GM19035 (cell line): ENCODE measurements around the gene CD27.
"Not testable (repeated sequence)": the region's sequence is repeated elsewhere in the genome, so short reads cannot be mapped to it uniquely, and the experiment has no call there.

Experiments
- ATAC-seq: cut with Tn5 transposase; IDR thresholded peaks from one replicate; pipeline ENCODE4 v1.9.1; 2021; ENCODE audit not compliant: unreplicated experiment

CD27 gene

GRCh38 chr12:6461401-6462233 is 16.9 kb downstream of the CD27 start:
- peak; percentile 86 for ATAC-seq

GRCh38 chr12:6462234-6462995 is 17.7 kb downstream of the CD27 start:
- ATAC-seq = no peak

DNA sequence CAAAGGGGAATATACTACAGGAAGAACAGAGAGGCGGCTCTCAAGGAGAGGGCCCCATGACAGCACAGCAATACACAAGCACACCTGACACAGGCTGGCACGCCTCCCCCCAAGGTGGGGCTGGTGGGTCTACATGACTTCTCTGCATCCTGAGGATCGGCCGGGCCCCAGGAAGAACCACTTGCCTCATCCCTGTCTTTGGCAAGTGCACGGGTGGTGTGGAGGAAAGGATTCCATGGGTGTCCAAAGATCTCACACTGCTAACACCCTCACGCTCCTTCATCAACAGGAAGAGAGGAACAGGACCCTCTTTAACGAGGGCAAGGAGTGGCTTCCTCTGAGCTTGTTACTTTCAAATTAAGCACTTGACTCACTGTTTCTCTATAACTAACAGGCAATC is 18.5 kb downstream of the CD27 start:
- no peak for ATAC-seq

DNA sequence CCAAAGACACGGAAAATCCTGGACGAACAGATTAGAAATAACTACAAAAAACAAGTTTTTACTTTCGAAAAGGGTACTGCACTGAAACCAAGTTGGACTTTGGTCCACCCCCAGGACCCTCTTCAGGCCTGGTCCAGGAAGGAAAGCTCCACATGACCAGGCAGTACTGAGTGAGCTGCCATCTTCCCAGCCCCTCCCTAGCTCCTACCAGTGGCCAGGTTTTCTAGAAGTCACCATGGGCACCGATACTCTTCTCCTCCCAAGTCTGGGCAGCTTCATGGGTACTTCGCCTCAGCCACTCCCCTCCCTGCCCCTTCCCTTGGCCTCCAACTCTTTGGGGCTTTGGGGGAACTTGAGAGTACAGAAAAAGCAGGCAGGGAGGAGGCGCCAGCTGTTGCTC is 19.1 kb downstream of the CD27 start:
- no peak for ATAC-seq

DNA sequence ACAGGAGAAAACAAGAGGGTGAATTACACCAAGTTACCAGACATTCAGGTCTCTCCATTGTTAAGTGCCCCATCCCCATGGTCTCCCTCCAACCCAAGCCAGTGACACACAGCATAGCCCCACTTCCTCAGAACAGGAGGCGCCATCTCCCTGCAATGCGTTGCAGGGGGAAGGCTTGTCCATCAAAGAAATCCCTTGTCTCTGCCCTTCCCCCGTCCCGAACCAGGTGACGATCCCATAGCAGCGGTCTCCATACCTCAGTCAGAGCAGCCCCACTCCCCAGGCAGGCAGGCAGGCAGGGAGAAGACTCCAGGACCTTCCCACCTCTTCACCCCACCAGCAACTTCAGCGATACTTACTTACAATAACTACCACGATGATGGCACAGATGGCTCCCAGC is 19.8 kb downstream of the CD27 start:
- ATAC-seq = no peak

- ATAC-seq = no peak
Observed at GRCh38 chr12:6465467-6466183, 20.9 kb downstream of the CD27 start.

GRCh38 chr12:6466184-6466573 is 21.4 kb downstream of the CD27 start:
- no peak for ATAC-seq

- not testable (repeated sequence) for ATAC-seq
Observed at GRCh38 chr12:6466751-6467150, 22.0 kb downstream of the CD27 start.

DNA sequence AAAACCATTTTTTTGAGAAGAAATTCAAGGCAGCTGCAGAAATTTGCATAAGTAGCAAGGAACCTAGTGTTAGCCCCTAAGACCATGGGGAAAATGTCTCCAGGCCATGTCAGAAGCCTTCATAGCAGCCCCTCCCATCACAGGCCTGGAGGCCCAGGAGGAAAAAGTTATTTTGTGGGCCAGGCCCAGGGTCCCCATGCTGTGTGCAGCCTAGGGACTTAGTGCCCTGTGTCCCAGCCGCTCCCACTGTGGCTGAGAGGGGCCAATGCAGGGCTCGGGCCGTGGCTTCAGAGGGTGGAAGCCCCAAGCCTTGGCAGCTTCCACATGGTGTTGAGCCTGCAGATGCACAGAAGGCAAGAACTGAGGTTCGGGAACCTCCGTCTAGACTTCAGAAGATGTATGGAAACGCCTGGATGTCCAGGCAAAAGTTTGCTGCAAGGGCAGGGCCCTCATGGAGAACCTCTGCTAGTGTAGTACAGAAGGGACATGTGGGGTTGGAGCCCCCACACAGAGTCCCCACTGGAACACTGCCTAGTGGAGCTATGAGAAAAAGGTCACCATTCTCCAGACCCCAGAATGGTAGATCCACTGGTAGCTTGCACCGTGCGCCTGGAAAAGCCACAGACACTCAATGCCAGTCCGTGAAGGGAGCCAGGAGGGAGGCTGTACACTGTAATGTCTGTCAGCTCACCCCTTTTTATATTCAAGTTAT is 23.0 kb downstream of the CD27 start:
- not testable (repeated sequence) for ATAC-seq

DNA sequence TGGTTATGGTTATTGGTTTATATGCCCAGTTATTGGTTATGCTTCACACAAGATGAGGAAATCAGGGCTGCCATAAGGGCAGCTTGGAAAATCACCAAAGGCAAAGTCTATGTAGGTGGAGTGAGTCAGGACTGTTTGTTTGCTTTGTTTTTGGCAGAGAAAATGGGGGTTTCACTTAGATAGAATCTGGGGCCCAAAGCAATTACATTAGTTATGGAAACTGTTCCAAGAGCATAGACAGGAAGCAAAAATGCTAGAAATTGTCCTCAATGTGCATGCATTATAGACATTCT is 23.5 kb downstream of the CD27 start:
- ATAC-seq = no peak

DNA sequence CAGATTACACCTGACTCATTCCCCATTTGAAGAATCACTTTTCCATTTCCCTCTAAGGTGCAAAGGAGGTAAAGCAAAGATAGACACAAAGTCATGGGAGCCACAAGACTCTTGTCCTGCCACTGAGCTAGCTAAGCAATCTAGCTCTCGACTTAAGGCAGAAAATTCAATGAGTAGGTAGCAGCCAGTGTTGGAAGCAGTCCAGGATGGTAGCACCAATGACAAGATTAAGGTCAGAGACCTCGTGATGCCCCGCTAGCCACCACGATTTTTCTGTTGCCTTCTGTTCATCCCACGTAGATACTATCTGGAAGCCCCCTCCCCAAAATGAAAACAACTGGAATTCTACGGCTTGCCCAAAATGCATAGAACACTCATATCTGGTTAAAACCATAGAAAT is 24.3 kb downstream of the CD27 start:
- no peak for ATAC-seq

GRCh38 chr12:6469609-6470374 is 25.0 kb downstream of the CD27 start:
- no peak for ATAC-seq

GRCh38 chr12:6470375-6471163 is 25.8 kb downstream of the CD27 start, which contains the start of gene VAMP1:
VAMP1 (minus strand) TSS chr12:6470677; CDS start chr12:6470531, 146 bp downstream.
- peak; percentile 92 for ATAC-seq

DNA sequence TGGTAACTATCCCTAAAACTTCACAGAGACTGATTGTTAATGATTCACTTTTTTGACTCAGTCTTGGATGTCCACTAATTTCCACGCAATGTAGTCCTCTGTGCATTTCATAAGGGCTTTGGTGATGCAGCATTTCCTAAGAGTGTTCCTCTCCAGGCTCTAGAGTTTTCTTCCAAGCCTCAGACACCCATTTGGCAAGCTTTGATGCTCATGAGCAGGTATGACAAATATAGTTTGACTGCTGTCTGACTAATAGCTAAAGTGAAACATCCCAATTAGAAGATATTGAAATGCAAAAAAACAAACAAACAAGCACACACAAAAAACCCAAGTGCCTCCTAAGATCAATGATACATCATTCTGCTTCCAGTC is 27.2 kb downstream of the CD27 start:
- ATAC-seq = no peak

DNA sequence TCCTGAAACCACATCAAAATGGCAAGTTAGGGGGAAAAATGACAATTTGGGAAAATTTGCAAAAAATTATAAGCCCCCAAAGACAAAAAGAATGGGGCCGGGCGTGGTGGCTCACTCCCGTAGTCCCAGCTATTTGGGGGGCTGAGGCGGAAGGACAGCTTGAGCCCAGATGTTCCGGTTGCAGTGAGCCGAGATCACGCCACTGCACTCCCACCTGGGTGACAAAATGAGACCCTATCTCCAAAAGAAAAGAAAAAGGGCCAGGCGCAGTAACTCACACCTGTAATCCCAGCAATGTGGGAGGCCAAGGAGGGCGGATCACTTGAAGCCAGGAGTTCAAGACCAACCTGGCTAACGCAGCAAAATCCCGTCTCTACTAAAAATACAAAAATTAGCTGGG is 27.7 kb downstream of the CD27 start:
- no peak for ATAC-seq

DNA sequence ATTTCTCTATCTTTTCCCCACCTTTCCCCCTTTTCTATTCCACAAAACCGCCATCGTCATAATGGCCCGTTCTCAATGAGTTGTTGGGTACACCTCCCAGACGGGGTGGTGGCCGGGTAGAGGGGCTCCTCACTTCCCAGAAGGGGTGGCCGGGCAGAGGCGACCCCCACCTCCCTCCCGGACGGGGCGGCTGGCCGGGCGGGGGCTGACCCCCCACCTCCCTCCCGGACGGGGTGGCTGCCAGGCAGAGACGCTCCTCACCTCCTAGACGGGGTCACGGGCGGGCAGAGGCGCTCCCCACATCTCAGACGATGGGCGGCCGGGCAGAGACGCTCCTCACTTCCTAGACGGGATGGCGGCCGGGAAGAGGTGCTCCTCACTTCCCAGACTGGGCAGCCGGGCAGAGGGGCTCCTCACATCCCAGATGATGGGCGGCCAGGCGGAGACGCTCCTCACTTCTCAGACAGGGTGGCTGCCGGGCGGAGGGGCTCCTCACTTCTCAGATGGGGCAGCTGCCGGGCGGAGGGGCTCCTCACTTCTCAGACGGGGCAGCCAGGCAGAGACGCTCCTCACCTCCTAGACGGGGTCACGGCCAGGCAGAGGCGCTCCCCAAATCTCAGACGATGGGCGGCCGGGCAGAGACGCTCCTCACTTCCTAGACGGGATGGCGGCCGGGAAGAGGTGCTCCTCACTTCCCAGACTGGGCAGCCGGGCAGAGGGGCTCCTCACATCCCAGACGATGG is 30.6 kb downstream of the CD27 start:
- not testable (repeated sequence) for ATAC-seq

GRCh38 chr12:6476489-6476888 is 31.7 kb downstream of the CD27 start:
- ATAC-seq = no peak

DNA sequence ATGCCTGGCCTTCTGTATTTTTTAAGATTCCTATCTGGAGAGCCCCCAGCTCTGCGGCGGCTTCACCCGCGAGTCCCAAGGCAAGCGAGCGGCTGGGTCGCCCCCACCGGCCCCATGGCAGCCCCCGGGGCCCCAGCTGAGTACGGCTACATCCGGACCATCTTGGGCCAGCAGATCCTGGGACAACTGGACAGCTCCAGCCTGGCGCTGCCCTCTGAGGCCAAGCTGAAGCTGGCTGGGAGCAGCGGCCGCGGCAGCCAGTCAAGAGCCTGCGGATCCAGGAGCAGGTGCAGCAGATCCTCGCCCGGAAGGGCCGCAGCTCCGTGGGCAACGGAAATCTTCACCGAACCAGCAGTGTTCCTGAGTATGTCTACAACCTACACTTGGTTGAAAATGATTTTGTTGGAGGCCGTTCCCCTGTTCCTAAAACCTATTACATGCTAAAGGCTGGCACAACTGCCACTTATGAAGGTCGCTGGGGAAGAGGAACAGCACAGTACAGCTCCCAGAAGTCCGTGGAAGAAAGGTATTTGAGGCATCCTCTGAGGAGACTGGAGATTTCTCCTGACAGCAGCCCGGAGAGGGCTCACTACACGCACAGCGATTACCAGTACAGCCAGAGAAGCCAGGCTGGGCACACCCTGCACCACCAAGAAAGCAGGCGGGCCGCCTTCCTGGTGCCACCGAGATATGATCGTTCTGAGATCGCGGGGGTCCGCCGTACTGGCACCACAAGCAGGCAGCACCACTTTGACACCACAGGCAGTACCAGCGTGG is 33.0 kb downstream of the CD27 start:
- not testable (repeated sequence) for ATAC-seq
